ENCODE results near the gene DUSP16. TPM values are rescaled to one million over a fixed set of nuclear protein-coding genes. Genes with fewer than 3 reads are reported as not detected.
"Not testable (repeated sequence)": the region's sequence is repeated elsewhere in the genome, so short reads cannot be mapped to it uniquely, and the experiment has no call there.

The DUSP16 gene
- total RNA-seq, 1 experiment from 2014 or later = 51.9 TPM

DNA sequence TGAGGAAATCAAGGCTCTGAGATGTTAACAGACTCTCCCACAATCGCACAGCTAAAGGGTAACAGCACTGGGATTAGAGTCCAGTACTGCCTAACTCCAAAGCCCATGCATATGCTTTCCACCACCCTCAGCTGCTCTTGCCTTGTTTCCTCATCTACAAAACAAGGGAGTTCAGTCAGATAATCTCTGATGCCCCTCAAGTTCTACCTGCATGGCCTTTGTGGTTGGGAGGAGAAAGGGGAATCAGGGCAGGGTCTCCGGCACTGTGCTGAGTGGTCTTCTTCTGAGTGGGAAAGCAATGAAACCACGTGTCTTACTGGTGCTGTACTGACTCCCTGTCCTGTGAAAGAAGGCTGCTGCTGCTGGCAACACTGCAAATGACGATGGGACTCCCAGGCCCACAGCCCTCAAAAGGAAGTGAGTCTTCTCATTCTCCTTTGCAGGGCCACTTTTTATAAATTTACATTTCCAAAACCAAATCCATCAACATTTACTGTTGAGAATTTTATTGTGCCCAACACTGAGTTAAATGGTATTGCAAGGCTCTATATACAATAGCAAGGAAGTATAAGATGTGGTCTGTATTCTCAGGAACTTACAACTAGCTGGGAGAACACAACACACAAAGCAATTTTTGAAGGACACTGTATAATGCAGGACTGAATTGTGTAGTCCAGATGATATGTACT lies 19.7 kb upstream of the DUSP16 start:
- ChIA-PET POLR2A (no interaction called here), CTCF (no interaction called here)
- TF ChIP-seq FOXK1 (CRISPR knock-in tag; IDR thresholded peaks at IDR 0.05) = no peak
- no peak for TF ChIP-seq ZNF317 (CRISPR knock-in tag; IDR thresholded peaks at IDR 0.05; ENCODE audit: borderline replicate concordance, low read depth)
- TF ChIP-seq NR3C1 (CRISPR knock-in tag; conservative IDR thresholded peaks at IDR 0.05; ENCODE audit: low read depth) = no peak
- no peak for TF ChIP-seq SMAD3 (CRISPR knock-in tag; IDR thresholded peaks at IDR 0.05; ENCODE audit: borderline replicate concordance)
- TF ChIP-seq HMGA2 (CRISPR knock-in tag; IDR thresholded peaks at IDR 0.05) = no peak
- TF ChIP-seq ZNF423 (CRISPR knock-in tag; IDR thresholded peaks at IDR 0.05) = no peak
- TF ChIP-seq, protein P1, sequence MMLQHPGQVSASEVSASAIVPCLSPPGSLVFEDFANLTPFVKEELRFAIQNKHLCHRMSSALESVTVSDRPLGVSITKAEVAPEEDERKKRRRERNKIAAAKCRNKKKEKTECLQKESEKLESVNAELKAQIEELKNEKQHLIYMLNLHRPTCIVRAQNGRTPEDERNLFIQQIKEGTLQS (CRISPR knock-in tag; conservative IDR thresholded peaks at IDR 0.05) = no peak
- TF ChIP-seq, protein P2, sequence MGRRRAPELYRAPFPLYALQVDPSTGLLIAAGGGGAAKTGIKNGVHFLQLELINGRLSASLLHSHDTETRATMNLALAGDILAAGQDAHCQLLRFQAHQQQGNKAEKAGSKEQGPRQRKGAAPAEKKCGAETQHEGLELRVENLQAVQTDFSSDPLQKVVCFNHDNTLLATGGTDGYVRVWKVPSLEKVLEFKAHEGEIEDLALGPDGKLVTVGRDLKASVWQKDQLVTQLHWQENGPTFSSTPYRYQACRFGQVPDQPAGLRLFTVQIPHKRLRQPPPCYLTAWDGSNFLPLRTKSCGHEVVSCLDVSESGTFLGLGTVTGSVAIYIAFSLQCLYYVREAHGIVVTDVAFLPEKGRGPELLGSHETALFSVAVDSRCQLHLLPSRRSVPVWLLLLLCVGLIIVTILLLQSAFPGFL (CRISPR knock-in tag; IDR thresholded peaks at IDR 0.05; ENCODE audit: borderline replicate concordance) = no peak
- no peak for TF ChIP-seq ZNF396 (CRISPR knock-in tag; IDR thresholded peaks at IDR 0.05; ENCODE audit: borderline replicate concordance)
- TF ChIP-seq TP53 (CRISPR knock-in tag; IDR thresholded peaks at IDR 0.05) = no peak
- DNase-seq (ENCODE audit: low spot score) (no peak), ATAC-seq (no peak)
- no peaks in the 10 kb centered on the region for H3K27me3 Mint-ChIP-seq (ENCODE audit: low read depth)
- H3K9me3 Mint-ChIP-seq = no peaks in the 10 kb centered on the region
- H3K36me3 Mint-ChIP-seq = no peaks in the 10 kb centered on the region
- no peak overlapping the region for H3K4me3 Mint-ChIP-seq
- H3K4me1 Mint-ChIP-seq = peaks cover 12% of the 10 kb centered on the region
- H3K27ac Mint-ChIP-seq = no peak overlapping the region

DNA sequence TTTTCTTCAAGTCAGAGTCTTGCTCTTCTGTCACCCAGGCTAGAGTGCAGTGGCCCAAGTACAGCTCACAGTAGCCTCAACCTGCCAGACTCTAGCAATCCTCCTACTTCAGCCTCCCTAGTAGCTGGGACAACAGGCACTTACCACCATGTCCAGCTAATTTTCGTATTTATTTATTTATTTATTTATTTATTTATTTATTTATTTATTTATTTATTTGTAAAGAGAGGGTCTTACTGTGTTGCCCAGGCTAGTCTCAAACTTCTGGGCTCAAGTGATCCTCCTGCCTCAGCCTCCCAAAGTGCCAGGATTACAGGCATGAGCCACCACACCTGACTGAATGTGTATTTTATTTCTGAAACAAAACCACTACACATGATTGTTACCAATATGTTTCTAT lies 18.1 kb upstream of the DUSP16 start:
- H3K36me3 Mint-ChIP-seq; H3K27me3 Mint-ChIP-seq (ENCODE audit: low read depth); H3K27ac Mint-ChIP-seq; H3K9me3 Mint-ChIP-seq; DNase-seq (ENCODE audit: low spot score); H3K4me3 Mint-ChIP-seq; ATAC-seq; POLR2A ChIA-PET; CTCF ChIA-PET: not testable (repeated sequence)
- peaks cover 12% of the 10 kb centered on the region for H3K4me1 Mint-ChIP-seq

DNA sequence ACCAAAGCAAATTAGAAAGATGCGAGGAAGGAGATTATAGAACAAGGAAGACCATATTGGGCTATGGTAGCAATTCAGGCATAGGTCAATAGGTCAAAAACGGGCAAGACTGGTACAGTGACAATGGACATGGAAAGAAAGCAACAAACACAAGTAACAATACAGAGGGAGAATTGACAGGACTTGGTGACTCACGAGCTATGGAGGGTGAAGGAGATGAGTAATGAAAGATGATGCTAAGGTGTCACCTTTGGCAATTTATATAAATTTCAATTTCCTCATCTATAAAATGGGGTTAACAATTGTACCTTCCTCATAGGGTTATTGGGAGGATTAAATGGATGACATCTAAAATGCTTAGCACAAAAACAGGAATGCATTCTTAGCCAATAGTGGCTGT lies 15.1 kb upstream of the DUSP16 start:
- Mint-ChIP-seq H3K27me3 (ENCODE audit: low read depth) (no peaks in the 10 kb centered on the region), H3K36me3 (no peaks in the 10 kb centered on the region), H3K9me3 (no peaks in the 10 kb centered on the region), H3K27ac (no peak overlapping the region), H3K4me3 (no peak overlapping the region), H3K4me1 (no peaks in the 10 kb centered on the region)
- TF ChIP-seq FOXP1 (CRISPR knock-in tag; IDR thresholded peaks at IDR 0.05; ENCODE audit: borderline replicate concordance) = no peak
- TF ChIP-seq, protein P3, sequence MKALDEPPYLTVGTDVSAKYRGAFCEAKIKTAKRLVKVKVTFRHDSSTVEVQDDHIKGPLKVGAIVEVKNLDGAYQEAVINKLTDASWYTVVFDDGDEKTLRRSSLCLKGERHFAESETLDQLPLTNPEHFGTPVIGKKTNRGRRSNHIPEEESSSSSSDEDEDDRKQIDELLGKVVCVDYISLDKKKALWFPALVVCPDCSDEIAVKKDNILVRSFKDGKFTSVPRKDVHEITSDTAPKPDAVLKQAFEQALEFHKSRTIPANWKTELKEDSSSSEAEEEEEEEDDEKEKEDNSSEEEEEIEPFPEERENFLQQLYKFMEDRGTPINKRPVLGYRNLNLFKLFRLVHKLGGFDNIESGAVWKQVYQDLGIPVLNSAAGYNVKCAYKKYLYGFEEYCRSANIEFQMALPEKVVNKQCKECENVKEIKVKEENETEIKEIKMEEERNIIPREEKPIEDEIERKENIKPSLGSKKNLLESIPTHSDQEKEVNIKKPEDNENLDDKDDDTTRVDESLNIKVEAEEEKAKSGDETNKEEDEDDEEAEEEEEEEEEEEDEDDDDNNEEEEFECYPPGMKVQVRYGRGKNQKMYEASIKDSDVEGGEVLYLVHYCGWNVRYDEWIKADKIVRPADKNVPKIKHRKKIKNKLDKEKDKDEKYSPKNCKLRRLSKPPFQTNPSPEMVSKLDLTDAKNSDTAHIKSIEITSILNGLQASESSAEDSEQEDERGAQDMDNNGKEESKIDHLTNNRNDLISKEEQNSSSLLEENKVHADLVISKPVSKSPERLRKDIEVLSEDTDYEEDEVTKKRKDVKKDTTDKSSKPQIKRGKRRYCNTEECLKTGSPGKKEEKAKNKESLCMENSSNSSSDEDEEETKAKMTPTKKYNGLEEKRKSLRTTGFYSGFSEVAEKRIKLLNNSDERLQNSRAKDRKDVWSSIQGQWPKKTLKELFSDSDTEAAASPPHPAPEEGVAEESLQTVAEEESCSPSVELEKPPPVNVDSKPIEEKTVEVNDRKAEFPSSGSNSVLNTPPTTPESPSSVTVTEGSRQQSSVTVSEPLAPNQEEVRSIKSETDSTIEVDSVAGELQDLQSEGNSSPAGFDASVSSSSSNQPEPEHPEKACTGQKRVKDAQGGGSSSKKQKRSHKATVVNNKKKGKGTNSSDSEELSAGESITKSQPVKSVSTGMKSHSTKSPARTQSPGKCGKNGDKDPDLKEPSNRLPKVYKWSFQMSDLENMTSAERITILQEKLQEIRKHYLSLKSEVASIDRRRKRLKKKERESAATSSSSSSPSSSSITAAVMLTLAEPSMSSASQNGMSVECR (CRISPR knock-in tag; IDR thresholded peaks at IDR 0.05; ENCODE audit: borderline replicate concordance) = no peak
- TF ChIP-seq, protein P4, sequence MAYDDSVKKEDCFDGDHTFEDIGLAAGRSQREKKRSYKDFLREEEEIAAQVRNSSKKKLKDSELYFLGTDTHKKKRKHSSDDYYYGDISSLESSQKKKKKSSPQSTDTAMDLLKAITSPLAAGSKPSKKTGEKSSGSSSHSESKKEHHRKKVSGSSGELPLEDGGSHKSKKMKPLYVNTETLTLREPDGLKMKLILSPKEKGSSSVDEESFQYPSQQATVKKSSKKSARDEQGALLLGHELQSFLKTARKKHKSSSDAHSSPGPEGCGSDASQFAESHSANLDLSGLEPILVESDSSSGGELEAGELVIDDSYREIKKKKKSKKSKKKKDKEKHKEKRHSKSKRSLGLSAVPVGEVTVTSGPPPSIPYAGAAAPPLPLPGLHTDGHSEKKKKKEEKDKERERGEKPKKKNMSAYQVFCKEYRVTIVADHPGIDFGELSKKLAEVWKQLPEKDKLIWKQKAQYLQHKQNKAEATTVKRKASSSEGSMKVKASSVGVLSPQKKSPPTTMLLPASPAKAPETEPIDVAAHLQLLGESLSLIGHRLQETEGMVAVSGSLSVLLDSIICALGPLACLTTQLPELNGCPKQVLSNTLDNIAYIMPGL (CRISPR knock-in tag; IDR thresholded peaks at IDR 0.05) = no peak
- TF ChIP-seq TEAD4 (CRISPR knock-in tag; IDR thresholded peaks at IDR 0.05) = no peak
- DNase-seq (ENCODE audit: low spot score) = no peak
- ATAC-seq = no peak
- CTCF ChIA-PET = no interaction called here
- POLR2A ChIA-PET = interaction anchor here (0.5 kb wide), 1 partner anchor 349 kb away, joined by 3 read pairs; no protein-coding TSS in a partner anchor

All from WTC11 (cell line).